Measurements from ENCODE around the gene IDH3A.

The IDH3A gene

GRCh38 chr15:78201281-78202190, 52.4 kb downstream of the IDH3A start:
- no peak overlapping the region for H3K4me3 ChIP-seq (replicated peaks; ENCODE audit: low read depth, low read length)
- DNase-seq (ENCODE audit: extremely low read depth, low read depth) = no peak
- TF ChIP-seq, protein P1, sequence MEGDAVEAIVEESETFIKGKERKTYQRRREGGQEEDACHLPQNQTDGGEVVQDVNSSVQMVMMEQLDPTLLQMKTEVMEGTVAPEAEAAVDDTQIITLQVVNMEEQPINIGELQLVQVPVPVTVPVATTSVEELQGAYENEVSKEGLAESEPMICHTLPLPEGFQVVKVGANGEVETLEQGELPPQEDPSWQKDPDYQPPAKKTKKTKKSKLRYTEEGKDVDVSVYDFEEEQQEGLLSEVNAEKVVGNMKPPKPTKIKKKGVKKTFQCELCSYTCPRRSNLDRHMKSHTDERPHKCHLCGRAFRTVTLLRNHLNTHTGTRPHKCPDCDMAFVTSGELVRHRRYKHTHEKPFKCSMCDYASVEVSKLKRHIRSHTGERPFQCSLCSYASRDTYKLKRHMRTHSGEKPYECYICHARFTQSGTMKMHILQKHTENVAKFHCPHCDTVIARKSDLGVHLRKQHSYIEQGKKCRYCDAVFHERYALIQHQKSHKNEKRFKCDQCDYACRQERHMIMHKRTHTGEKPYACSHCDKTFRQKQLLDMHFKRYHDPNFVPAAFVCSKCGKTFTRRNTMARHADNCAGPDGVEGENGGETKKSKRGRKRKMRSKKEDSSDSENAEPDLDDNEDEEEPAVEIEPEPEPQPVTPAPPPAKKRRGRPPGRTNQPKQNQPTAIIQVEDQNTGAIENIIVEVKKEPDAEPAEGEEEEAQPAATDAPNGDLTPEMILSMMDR (IDR thresholded peaks at IDR 0.05; ENCODE audit: low read depth, low read length, missing control alignments) = no peak

- H3K4me3 ChIP-seq (replicated peaks; ENCODE audit: low read depth, low read length) = no peak overlapping the region
- DNase-seq (ENCODE audit: extremely low read depth, low read depth) = no peak
- TF ChIP-seq, protein P1 (IDR thresholded peaks at IDR 0.05; ENCODE audit: low read depth, low read length, missing control alignments) = no peak
Observed at GRCh38 chr15:78203346-78204225, 54.4 kb downstream of the IDH3A start.

- TF ChIP-seq, protein P1 (IDR thresholded peaks at IDR 0.05; ENCODE audit: low read depth, low read length, missing control alignments) = no peak
- no peak for DNase-seq (ENCODE audit: extremely low read depth, low read depth)
- no peak overlapping the region for H3K4me3 ChIP-seq (replicated peaks; ENCODE audit: low read depth, low read length)
Observed at GRCh38 chr15:78204351-78205309, 55.5 kb downstream of the IDH3A start.

- TF ChIP-seq, protein P1 (IDR thresholded peaks at IDR 0.05; ENCODE audit: low read depth, low read length, missing control alignments) = no peak
- no peak for DNase-seq (ENCODE audit: extremely low read depth, low read depth)
- H3K4me3 ChIP-seq (replicated peaks; ENCODE audit: low read depth, low read length) = no peak overlapping the region
Observed at GRCh38 chr15:78205337-78205736, 56.2 kb downstream of the IDH3A start.

- DNase-seq (ENCODE audit: extremely low read depth, low read depth) = no peak
- no peak overlapping the region for H3K4me3 ChIP-seq (replicated peaks; ENCODE audit: low read depth, low read length)
- TF ChIP-seq, protein P1 (IDR thresholded peaks at IDR 0.05; ENCODE audit: low read depth, low read length, missing control alignments) = no peak
Observed at GRCh38 chr15:78205856-78206255, 56.7 kb downstream of the IDH3A start.
